ENCODE data around the gene FHAD1. TPM values are rescaled to one million over a fixed set of nuclear protein-coding genes. Genes with fewer than 3 reads are reported as not detected.
"Not testable (repeated sequence)": the region's sequence is repeated elsewhere in the genome, so short reads cannot be mapped to it uniquely, and the experiment has no call there.

Gene FHAD1
- total RNA-seq, 1 experiment from 2014 or later: 0.15 TPM

- no peak for DNase-seq (ENCODE audit: low spot score)
Observed at GRCh38 chr1:15368888-15369287, 121.9 kb downstream of the FHAD1 start.

GRCh38 chr1:15370268-15370667 is 123.2 kb downstream of the FHAD1 start:
- DNase-seq (ENCODE audit: low spot score): no peak

- no peak for DNase-seq (ENCODE audit: low spot score)
Observed at GRCh38 chr1:15370781-15371520, 123.9 kb downstream of the FHAD1 start.

- no peak for DNase-seq (ENCODE audit: low spot score)
Observed at GRCh38 chr1:15371610-15372545, 124.9 kb downstream of the FHAD1 start.

GRCh38 chr1:15378729-15379128 is 131.7 kb downstream of the FHAD1 start:
- no peak for DNase-seq (ENCODE audit: low spot score)

GRCh38 chr1:15379151-15379550 is 132.1 kb downstream of the FHAD1 start:
- DNase-seq (ENCODE audit: low spot score): not testable (repeated sequence)

- DNase-seq (ENCODE audit: low spot score): no peak
Observed at GRCh38 chr1:15380601-15381508, 133.8 kb downstream of the FHAD1 start.

GRCh38 chr1:15381805-15382204 is 134.8 kb downstream of the FHAD1 start:
- no peak for DNase-seq (ENCODE audit: low spot score)

- no peak for DNase-seq (ENCODE audit: low spot score)
Observed at GRCh38 chr1:15382601-15383518, 135.8 kb downstream of the FHAD1 start.

- DNase-seq (ENCODE audit: low spot score): no peak
Observed at GRCh38 chr1:15383810-15384209, 136.8 kb downstream of the FHAD1 start.

- no peak for DNase-seq (ENCODE audit: low spot score)
Observed at GRCh38 chr1:15384301-15384901, 137.4 kb downstream of the FHAD1 start.

GRCh38 chr1:15385420-15385819 is 138.4 kb downstream of the FHAD1 start:
- DNase-seq (ENCODE audit: low spot score): no peak

GRCh38 chr1:15386164-15386749 is 139.2 kb downstream of the FHAD1 start:
- DNase-seq (ENCODE audit: low spot score): no peak

- DNase-seq (ENCODE audit: low spot score): no peak
Observed at GRCh38 chr1:15388201-15388880, 141.3 kb downstream of the FHAD1 start.

- DNase-seq (ENCODE audit: low spot score): not testable (repeated sequence)
Observed at GRCh38 chr1:15389828-15390227, 142.8 kb downstream of the FHAD1 start.

GRCh38 chr1:15390667-15391066 is 143.6 kb downstream of the FHAD1 start:
- no peak for DNase-seq (ENCODE audit: low spot score)

GRCh38 chr1:15391366-15391765 is 144.3 kb downstream of the FHAD1 start:
- DNase-seq (ENCODE audit: low spot score): no peak

- no peak for DNase-seq (ENCODE audit: low spot score)
Observed at GRCh38 chr1:15393475-15394257, 146.6 kb downstream of the FHAD1 start.

Data from HT-29 (cell line).